Esophagus (tissue), 2 donors: ENCODE measurements around the gene C19orf85. TPM values are rescaled to one million over a fixed set of nuclear protein-coding genes. Genes with fewer than 3 reads are reported as not detected.

Experiments
- H3K27ac ChIP-seq, 2 donors: one replicate each; pipeline ENCODE4 v1.5.1; 2013; ENCODE audit warnings: low read depth in 2 of 2, mild to moderate bottlenecking in 2 of 2, inconsistent platforms in 1 of 2, low read length in 1 of 2, moderate library complexity in 1 of 2
- H3K27me3 ChIP-seq, 2 donors: one replicate each; pipeline ENCODE4 v1.6.1; 2013; ENCODE audit warnings: low read length in 2 of 2, control low read depth in 1 of 2, mild to moderate bottlenecking in 1 of 2; ENCODE audit not compliant: insufficient read depth in 2 of 2, control insufficient read depth in 1 of 2
- H3K36me3 ChIP-seq, 2 donors: one replicate each; pipeline ENCODE4 v1.6.1; 2013; ENCODE audit warnings: low read length in 1 of 2; ENCODE audit not compliant: control insufficient read depth in 2 of 2, insufficient read depth in 2 of 2
- H3K4me1 ChIP-seq, 2 donors: one replicate each; pipeline ENCODE4 v1.6.1; 2013; ENCODE audit warnings: low read length in 1 of 2; ENCODE audit not compliant: control insufficient read depth in 2 of 2, insufficient read depth in 2 of 2
- H3K4me3 ChIP-seq, 2 donors: one replicate each; pipeline ENCODE4 v1.5.1; 2013; ENCODE audit warnings: low read length in 2 of 2, mild to moderate bottlenecking in 2 of 2, low read depth in 1 of 2, moderate library complexity in 1 of 2
- H3K9me3 ChIP-seq, 2 donors: one replicate each; pipeline ENCODE4 v1.6.1; 2013; ENCODE audit warnings: mild to moderate bottlenecking in 2 of 2, low read depth in 1 of 2, low read length in 1 of 2, moderate library complexity in 1 of 2; ENCODE audit not compliant: control insufficient read depth in 2 of 2, insufficient read depth in 1 of 2
- WGBS, 2 donors: extraction: QIAGEN DNeasy Blood & Tissue Kit; methylation state at CpG; one replicate each; pipeline ENCODE4 v1.1.7; 2013; 5-methylcytosine and 5-hydroxymethylcytosine counted together
- polyA plus RNA-seq, 2 donors: library from polyadenylated mRNA; stranded (reverse); fragments of 200-250 nt; gene quantifications; one replicate each; pipeline ENCODE4 v1.2.3, GENCODE V29; 2013
- donor health status: healthy with polysubstance abuse.
- donor health status: Bipolar disorder and iron deficiency.

Gene C19orf85
- polyA plus RNA-seq, 2 donors, result 0.04 TPM; not detected in 1

DNA sequence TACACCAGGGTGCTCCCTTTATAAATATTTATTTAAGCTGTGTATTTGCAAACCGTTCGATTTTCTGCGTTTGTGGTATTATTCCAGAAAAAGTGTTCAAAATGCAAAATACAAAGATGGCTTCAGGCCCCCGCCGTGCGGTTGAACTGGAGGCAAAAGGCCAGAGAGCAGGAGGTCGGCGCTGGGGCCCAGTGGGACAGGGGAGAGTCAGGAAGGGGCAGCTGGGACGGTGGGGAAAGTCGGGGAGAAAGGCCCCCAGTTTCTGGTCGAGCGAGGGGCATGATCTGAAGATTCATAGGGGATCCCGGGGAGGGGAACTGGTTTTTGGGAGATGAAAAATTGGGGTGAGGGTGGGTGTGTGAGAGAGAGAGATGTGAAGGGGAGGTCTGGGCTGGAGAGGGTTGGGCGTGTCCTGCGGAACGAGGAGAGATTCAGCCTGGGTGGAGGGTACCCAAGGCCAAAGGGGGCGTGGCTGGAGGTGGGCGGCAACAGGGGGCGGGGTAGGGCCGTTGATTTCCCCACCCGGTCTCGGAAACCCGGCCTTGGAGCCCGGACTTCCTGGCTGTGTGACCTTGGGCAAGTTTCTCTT is 3.8 kb downstream of the C19orf85 start:
- H3K4me3 ChIP-seq, result peak overlapping the region; percentile 85 to 87
- H3K36me3 ChIP-seq, result peaks cover 0 to 6% of the 10 kb centered on the region in 2 donors
- H3K9me3 ChIP-seq, result no peaks in the 10 kb centered on the region
- 6 to 7% methylated on average over 24 of the region's 24 CpGs for WGBS, 2 donors
- H3K4me1 ChIP-seq, result peaks cover 2 to 6% of the 10 kb centered on the region in 2 donors
- H3K27ac ChIP-seq, result peak overlapping the region; percentile 85 to 97
- H3K27me3 ChIP-seq, result no peaks in the 10 kb centered on the region

DNA sequence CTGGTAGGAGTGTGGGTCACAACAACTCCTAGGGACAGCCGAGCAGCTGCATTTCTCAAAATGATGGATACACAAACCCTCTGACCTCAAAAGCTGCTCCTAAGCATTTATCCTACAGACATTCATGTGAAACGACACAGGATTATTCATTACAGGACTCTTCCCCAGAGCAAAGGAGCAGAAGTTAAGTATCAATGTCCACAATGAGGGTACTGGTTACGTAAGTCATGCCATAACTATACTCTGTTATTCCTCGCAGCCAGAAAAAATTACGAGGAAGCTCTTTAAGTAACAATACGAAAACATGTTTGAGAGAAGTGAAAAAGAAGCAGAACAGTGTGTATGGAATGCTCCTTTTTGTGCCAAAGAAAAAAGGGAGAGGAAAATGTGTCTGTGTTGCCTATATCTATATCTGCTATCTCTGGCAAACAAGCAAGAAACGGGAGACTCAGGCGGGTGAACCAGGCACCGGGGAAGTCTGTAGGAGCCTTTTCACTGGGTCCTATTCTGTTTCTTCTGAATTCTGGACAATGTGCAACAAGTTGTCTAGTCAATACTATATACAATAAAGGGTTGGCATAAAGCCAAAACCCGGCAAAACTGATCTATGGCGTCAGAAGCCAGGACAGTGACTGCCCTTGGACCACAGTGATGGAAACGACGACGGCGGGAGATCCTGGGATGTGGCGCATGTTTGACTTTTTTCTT is 4.4 kb downstream of the C19orf85 start:
- no peaks in the 10 kb centered on the region for H3K27me3 ChIP-seq
- H3K27ac ChIP-seq, result no peak overlapping the region
- H3K36me3 ChIP-seq, result peaks cover 0 to 6% of the 10 kb centered on the region in 2 donors
- H3K4me1 ChIP-seq, result peaks cover 2 to 6% of the 10 kb centered on the region in 2 donors
- no peaks in the 10 kb centered on the region for H3K9me3 ChIP-seq
- 28 to 29% methylated on average over 16 of the region's 16 CpGs for WGBS, 2 donors
- no peak overlapping the region for H3K4me3 ChIP-seq

DNA sequence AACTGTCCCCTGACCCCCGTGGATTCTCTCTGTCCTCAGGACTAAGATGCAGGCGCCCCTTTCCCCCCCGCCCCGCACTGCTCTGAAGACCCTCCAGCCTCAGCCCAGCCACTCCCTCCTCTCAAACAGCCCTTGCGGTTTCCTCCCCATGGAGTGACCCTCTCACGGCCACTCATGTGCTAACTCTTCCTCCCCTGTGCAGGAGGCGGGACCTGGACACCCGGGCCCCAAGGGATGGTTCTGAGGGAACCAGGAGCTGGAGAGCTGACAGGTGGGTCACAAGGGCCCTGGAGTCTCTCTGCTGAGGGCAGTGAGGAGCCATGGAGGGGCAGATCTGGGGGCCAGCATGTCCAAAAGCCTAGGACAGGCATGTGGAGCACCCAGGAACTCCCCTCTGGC is 5.0 kb downstream of the C19orf85 start:
- 61 to 71% methylated on average over 8 of the region's 8 CpGs for WGBS, 2 donors
- Histone ChIP-seq H3K27ac (no peak overlapping the region), H3K36me3 (peaks cover 0 to 6% of the 10 kb centered on the region in 2 donors), H3K4me1 (peaks cover 2 to 6% of the 10 kb centered on the region in 2 donors), H3K27me3 (no peaks in the 10 kb centered on the region), H3K9me3 (no peaks in the 10 kb centered on the region), H3K4me3 (no peak overlapping the region)

DNA sequence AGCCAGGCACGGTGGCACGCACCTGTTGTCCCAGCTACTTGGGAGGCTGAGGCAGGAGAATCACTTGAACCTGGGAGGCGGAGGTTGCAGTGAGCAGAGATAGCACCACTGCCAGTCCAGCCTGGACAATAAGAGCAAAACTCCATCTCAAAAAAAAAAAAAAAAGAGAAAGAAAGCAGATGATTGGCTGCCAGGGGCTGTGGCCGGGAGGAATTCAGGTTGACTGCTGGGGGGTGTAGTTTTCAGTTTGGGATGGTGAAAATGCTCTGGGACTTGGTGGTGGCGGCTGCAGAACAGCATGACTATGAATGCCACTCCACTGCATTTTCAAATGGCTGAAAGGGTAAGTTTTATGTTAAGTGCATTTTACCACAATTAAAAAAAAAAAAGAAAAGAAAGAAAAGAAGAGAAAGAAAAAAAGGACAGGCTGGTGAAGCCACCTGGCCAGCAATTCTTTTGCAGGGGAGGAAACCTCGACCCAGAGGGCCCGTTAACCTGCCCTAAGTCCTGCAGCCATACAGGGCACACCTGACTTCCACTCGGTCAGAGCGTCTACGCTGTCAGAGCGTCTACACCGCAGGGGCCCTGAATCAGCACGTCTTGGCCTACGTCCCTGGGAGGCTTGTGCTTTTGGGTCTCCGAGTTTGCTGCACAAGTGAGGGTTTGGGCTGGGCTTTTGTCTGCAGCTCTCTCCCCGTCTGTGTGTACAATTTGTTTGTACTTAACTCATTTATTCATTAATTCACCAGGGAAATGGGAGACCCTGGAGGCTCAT is 6.7 kb downstream of the C19orf85 start:
- WGBS, 2 donors, result 80 to 84% methylated on average over 16 of the region's 16 CpGs

DNA sequence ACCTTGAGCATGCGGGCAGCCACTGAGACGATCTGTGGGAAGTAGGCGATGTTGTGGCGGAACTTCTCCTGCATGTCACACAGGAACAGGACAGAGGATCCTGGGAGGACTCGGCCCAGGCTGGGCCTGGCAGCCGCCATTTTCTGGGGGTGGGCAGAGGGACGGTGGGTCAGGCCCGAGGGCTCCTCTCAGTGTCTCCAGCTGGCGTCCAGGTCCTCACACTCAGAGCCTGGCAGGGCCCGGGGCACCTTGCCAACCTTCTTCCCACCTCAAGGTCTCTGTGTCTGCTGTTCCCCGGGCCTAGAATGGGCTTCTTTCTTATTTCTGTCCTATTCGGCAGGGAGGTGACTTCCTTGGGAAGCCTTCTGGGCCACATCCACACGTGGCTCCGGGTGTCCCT is 8.2 kb downstream of the C19orf85 start:
- Histone ChIP-seq H3K9me3 (no peaks in the 10 kb centered on the region), H3K4me3 (no peak overlapping the region)

More for the DNA sequence above, 6.7 kb downstream of the C19orf85 start:
- Histone ChIP-seq H3K9me3 (no peaks in the 10 kb centered on the region), H3K27me3 (no peaks in the 10 kb centered on the region), H3K36me3 (peaks cover 0 to 10% of the 10 kb centered on the region in 2 donors), H3K4me3 (no peak overlapping the region), H3K27ac (no peak overlapping the region), H3K4me1 (peaks cover 2 to 6% of the 10 kb centered on the region in 2 donors)

DNA sequence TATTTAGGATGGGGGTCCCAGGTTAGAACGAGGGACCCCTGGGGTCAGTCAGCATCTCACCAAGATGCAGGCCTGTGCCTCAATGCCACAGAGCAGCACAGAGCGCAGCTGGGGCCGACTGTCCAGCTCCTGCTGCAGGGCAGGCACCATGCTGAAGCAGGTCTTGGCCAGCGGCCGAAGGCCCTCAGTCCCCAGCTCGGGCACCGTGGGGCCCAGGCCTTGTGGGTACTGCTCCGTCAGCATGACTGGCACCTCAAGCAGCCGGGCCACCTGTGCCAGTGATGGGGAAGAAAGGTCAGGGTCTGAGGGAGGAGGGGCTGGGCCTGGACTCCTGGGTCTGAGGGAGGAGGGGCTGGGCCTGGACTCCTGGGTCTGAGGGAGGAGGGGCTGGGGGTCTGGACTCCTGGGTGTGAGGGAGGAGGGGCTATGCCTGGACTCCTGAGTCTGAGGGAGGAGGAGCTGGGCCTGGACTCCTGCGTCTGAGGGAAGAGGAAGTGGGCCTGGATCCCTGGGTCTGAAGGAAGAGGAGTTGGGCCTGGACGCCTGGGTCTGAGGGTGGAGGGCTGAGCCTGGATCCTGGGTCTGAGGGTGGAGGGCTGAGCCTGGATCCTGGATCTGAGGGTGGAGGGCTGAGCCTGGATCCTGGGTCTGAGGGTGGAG is 8.8 kb downstream of the C19orf85 start:
- Histone ChIP-seq H3K27me3 (no peaks in the 10 kb centered on the region), H3K27ac (no peak overlapping the region), H3K9me3 (no peaks in the 10 kb centered on the region), H3K36me3 (peaks cover 0 to 10% of the 10 kb centered on the region in 2 donors), H3K4me1 (peaks cover 7% of the 10 kb centered on the region in 2 donors), H3K4me3 (no peak overlapping the region)
- 90 to 92% methylated on average over 11 of the region's 11 CpGs for WGBS, 2 donors

More for the DNA sequence above, 8.2 kb downstream of the C19orf85 start:
- Histone ChIP-seq H3K36me3 (peaks cover 0 to 10% of the 10 kb centered on the region in 2 donors), H3K27me3 (no peaks in the 10 kb centered on the region), H3K27ac (no peak overlapping the region), H3K4me1 (peaks cover 7% of the 10 kb centered on the region in 2 donors)
- 82 to 88% methylated on average over 8 to 14 of the region's 14 CpGs for WGBS, 2 donors

DNA sequence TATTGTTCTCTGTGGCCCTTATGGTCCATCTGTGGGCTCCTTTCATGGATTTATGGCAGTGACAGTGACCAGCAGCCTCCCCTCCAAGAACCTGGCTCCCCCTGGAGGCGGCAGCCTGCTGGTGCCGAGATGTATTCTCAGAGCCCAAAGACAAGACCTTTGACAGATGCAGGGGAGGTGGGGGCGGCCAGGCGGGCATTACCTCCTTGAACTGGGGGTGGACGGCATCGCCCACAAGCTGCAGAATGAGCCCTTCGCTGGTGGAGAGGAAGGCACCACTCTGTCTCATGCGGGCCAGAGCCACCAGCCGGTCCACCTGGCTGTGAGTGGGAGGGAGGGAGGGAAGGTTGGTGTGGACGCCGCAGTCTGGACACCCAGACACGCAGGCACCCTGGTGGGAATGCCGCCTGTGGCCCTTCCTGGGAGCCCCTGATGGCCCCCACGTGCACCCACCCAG is 9.7 kb downstream of the C19orf85 start:
- 73 to 78% methylated on average over 14 of the region's 14 CpGs for WGBS, 2 donors
- Histone ChIP-seq H3K4me1 (peaks cover 7% of the 10 kb centered on the region in 2 donors), H3K9me3 (no peaks in the 10 kb centered on the region), H3K36me3 (peaks cover 0 to 10% of the 10 kb centered on the region in 2 donors), H3K27ac (no peak overlapping the region), H3K4me3 (no peak overlapping the region), H3K27me3 (peaks cover 0 to under 1% of the 10 kb centered on the region in 2 donors)

DNA sequence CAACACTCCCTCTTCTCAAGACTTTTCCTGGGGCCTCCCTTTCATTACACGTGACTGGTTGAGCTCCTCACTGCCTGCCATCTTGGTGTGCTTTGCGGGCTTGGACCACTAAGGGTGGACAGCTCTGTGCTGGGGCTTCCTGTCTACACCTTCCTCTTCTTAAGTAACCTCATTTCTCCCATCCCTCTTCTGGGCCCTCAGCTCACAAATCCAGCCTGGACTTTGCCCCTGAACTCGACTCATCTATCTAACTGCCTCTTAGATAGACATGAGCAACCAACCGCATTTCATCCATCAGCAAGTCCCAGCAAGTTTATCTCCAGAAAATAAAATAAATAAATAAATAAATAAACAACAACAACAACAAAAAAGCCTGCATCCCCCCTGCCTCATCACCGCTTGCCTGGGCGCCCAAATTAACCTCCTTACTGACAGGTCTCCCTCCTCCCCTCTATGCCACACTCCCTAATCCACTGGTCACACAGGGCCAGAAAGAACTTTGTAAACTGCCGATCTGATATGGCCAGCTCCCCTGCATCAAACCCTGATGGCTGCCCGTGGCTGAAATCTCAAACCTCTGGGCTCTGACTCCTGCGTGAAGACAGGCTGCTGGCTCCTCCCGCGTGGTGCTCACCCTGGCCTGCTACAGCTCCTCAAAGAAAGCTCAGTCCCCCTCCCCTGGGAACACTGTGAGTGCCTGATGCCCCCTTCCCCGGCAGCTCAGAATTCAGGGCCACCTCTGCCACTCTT is 10.9 kb downstream of the C19orf85 start:
- Histone ChIP-seq H3K4me1 (peaks cover 3 to 5% of the 10 kb centered on the region in 2 donors), H3K27me3 (peaks cover 0 to 6% of the 10 kb centered on the region in 2 donors), H3K4me3 (no peak overlapping the region), H3K9me3 (peaks cover 0 to 6% of the 10 kb centered on the region in 2 donors), H3K36me3 (peaks cover 0 to 10% of the 10 kb centered on the region in 2 donors), H3K27ac (no peak overlapping the region)
- 89 to 90% methylated on average over 12 of the region's 12 CpGs for WGBS, 2 donors
